Hippocampal formation (tissue), 2 donors: ENCODE results near the gene MAST4.

Source experiments
- DNase-seq, 2 donors: peaks; one replicate each; lab custom pipeline; 2025; lab: John Stamatoyannopoulos, UW

MAST4 gene

DNA sequence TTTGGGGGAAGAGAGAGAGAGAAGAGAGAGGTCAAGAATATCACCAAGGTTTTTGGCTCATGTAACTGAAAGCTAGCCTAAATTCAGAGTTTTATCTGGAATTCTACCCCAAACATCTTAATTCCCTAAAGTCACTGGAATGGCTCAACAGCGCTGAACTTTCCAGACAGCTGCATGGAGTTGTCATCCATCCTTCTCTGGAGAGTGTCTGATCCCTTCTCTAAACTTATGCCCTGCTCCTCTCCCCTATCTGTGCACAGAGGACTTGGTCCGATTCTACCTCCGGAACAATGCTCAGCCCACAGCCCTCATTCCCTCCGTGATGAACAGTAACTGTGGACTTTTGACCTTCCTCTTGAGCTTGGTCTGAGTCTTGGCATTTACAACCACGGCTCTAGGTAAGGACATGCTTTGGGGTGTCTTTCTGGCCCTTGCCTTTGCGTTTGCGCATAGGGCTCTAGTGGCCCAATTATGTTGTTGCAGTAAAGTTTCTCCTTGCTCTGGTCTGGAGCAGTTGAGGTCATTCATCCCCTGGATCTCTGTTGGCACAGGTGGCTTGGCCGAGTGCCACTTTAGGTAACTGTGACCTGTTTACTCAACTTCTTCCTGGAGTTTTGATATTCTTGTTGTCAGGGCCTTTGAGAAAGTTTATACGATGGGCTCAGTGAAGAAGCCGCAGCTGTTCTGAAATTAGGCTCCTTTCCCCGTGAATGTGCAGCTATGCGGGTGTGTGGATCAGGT is 618.7 kb downstream of the MAST4 start:
- no peak for DNase-seq

DNA sequence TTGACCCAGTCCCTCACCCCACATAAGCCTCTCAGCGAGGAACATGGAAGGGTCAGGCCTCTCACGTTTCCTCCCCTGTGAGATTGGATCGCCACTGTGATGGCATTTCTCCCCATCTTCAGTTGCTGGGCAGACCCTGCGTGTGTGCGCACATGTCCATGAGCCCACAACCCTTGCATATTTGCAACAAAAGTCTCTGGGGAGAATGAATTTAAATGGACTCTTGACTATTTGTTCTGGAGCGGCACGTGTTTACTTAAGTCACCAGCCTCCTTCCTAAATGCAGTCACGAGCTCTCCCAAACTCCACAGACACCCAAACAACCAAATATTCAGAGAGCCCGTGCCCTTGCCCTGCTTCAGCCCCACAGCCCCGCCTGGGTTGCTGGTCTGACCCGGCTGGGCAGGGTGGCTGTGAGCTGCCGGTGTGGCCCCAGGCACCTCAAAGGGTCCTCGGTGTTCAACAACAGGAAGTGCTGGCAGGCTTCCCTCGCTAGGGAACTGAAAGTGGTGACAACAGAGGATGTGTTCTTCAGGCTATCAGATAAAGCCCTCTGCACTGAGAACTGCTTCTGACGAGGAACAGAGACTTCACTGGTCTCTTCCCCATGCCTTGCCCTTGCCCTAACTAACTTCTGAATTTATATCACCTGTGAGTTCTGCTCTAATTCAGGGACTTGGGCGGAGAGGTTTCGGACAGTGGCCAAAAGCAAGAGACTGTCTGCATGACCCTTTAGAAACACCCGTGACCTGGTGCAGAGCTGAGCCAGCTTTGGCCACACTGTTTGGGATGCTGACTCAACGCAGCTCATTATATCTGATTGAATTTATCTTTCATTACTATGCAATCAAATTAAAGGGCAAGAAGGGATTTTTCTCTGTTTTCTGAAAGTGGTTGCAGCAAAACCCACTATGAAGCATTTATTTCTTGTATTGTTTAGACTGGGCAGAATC is 619.6 kb downstream of the MAST4 start:
- peak in 1 of 2 donors; percentile 48 for DNase-seq

DNA sequence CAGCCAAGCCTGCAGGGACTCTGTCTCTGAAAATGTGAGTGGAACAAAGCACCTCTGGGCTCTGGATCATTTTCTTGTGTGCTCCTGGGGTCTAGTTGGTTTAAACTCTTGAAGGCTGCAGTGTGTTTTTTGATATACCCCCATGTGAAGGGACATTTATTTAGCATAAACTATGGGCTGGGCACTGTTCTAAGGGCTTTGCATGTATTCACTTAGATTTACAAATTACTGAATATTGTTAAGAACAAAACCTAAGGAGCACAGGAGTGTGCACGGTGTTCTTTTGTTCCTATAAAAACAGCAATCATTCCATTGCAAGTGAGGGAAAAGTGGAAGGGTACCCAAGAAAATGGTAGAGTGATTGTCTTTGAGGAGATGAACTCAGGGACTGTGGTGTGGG is 620.4 kb downstream of the MAST4 start:
- no peak for DNase-seq
